ENCODE results near the gene SH3BP5. TPM values are rescaled to one million over a fixed set of nuclear protein-coding genes. Genes with fewer than 3 reads are reported as not detected.

Gene SH3BP5
- total RNA-seq, 4 donors from 2014 or later: 60.2 to 90.4 (median 82.0) TPM

- Histone ChIP-seq H3K9me3 (no peaks in the 10 kb centered on the region), H3K27ac (peak overlapping the region in 2 of 3 donors; percentile 93 to 94), H3K36me3 (no peaks in the 10 kb centered on the region), H3K4me1 (peaks cover 53 to 82% of the 10 kb centered on the region in 2 donors), H3K27me3 (no peaks in the 10 kb centered on the region), H3K4me3 (replicated peaks in 1 of 3) (no peak overlapping the region)
- no peak for DNase-seq
- TF ChIP-seq CTCF (IDR thresholded peaks at IDR 0.05) (no peak), POLR2A (IDR thresholded peaks at IDR 0.05) (no peak)
- WGBS, 2 donors: 94 to 96% methylated on average over 2 of the region's 2 CpGs
- intact Hi-C loops (cut with DNase I): no loop called here
These were observed 5.7 kb downstream of the SH3BP5 start for GRCh38 chr3:15326673-15327072.

- Histone ChIP-seq H3K9me3 (no peaks in the 10 kb centered on the region), H3K27ac (peak overlapping the region; percentile 76 to 94 (median 93)), H3K4me3 (replicated peaks in 1 of 3) (no peak overlapping the region), H3K4me1 (peaks cover 56 to 88% of the 10 kb centered on the region in 2 donors), H3K27me3 (no peaks in the 10 kb centered on the region), H3K36me3 (no peaks in the 10 kb centered on the region)
- no peak for DNase-seq
- intact Hi-C loops (cut with DNase I): no loop called here
- no peak for TF ChIP-seq CTCF (IDR thresholded peaks at IDR 0.05)
- TF ChIP-seq POLR2A (IDR thresholded peaks at IDR 0.05): no peak
- 70 to 81% methylated on average over 3 of the region's 3 CpGs for WGBS, 2 donors
These were observed 6.3 kb downstream of the SH3BP5 start for GRCh38 chr3:15326037-15326436.

- Histone ChIP-seq H3K27ac (peak overlapping the region; percentile 76 to 96 (median 93)), H3K9me3 (no peaks in the 10 kb centered on the region), H3K4me1 (peaks cover 55 to 97% of the 10 kb centered on the region in 2 donors), H3K36me3 (no peaks in the 10 kb centered on the region), H3K27me3 (no peaks in the 10 kb centered on the region), H3K4me3 (replicated peaks in 1 of 3) (no peak overlapping the region)
- 64 to 76% methylated on average over 4 of the region's 4 CpGs for WGBS, 2 donors
- TF ChIP-seq POLR2A (IDR thresholded peaks at IDR 0.05): no peak
- TF ChIP-seq CTCF (IDR thresholded peaks at IDR 0.05): no peak
- peak; percentile 47 to 60 for DNase-seq
- intact Hi-C loops (cut with DNase I): no loop called here
These were observed 7.2 kb downstream of the SH3BP5 start for GRCh38 chr3:15325228-15325627.

GRCh38 chr3:15324379-15324808 is 8.0 kb downstream of the SH3BP5 start:
- peak; percentile 90 to 93 for DNase-seq
- H3K36me3 ChIP-seq: no peaks in the 10 kb centered on the region
- peak overlapping the region; percentile 76 to 96 (median 93) for H3K27ac ChIP-seq
- H3K27me3 ChIP-seq: no peaks in the 10 kb centered on the region
- TF ChIP-seq CTCF (IDR thresholded peaks at IDR 0.05): no peak
- TF ChIP-seq POLR2A (IDR thresholded peaks at IDR 0.05): peak in 1 of 2 donors; percentile 12
- H3K4me1 ChIP-seq: peaks cover 63 to 98% of the 10 kb centered on the region in 2 donors
- WGBS, 2 donors: 24 to 27% methylated on average over 7 of the region's 7 CpGs
- intact Hi-C loops (cut with DNase I): no loop called here
- no peak overlapping the region for H3K4me3 ChIP-seq (replicated peaks in 1 of 3)
- H3K9me3 ChIP-seq: no peaks in the 10 kb centered on the region

- TF ChIP-seq POLR2A (IDR thresholded peaks at IDR 0.05) (no peak), CTCF (IDR thresholded peaks at IDR 0.05) (no peak)
- Histone ChIP-seq H3K9me3 (no peaks in the 10 kb centered on the region), H3K27me3 (no peaks in the 10 kb centered on the region), H3K36me3 (no peaks in the 10 kb centered on the region), H3K27ac (peak overlapping the region; percentile 76 to 96 (median 93)), H3K4me1 (peaks cover 66 to 98% of the 10 kb centered on the region in 2 donors), H3K4me3 (replicated peaks in 1 of 3) (no peak overlapping the region)
- DNase-seq: no peak
- intact Hi-C loops (cut with DNase I): no loop called here
- 91 to 92% methylated on average over 6 of the region's 6 CpGs for WGBS, 2 donors
These were observed 9.3 kb downstream of the SH3BP5 start for GRCh38 chr3:15323063-15323462.

Measured in thyroid gland (tissue), 4 donors.